Endothelial cell (in vitro differentiated cells): Measurements from ENCODE around the gene BTBD18. TPM values are rescaled to one million over a fixed set of nuclear protein-coding genes. Genes with fewer than 3 reads are reported as not detected.

Source experiments
- DNase-seq: peaks from one replicate; pipeline ENCODE4 v3.0.0; 2021; ENCODE audit warnings: low spot score
- H3K27ac Mint-ChIP-seq: one replicate; pipeline ENCODE4 v1.8.0; 2021; ENCODE audit warnings: mixed read lengths, inconsistent platforms; ENCODE audit not compliant: unreplicated experiment
- H3K27me3 Mint-ChIP-seq: one replicate; pipeline ENCODE4 v1.8.0; 2021; ENCODE audit warnings: mild to moderate bottlenecking, moderate library complexity, mixed read lengths, inconsistent platforms; ENCODE audit not compliant: unreplicated experiment
- H3K36me3 Mint-ChIP-seq: one replicate; pipeline ENCODE4 v1.8.0; 2021; ENCODE audit warnings: mild to moderate bottlenecking, low read depth, mixed read lengths, inconsistent platforms; ENCODE audit not compliant: unreplicated experiment
- H3K4me1 Mint-ChIP-seq: one replicate; pipeline ENCODE4 v1.8.0; 2021; ENCODE audit warnings: mild to moderate bottlenecking, mixed read lengths, inconsistent platforms; ENCODE audit not compliant: unreplicated experiment
- H3K4me3 Mint-ChIP-seq: one replicate; pipeline ENCODE4 v1.8.0; 2021; ENCODE audit warnings: mild to moderate bottlenecking, mixed read lengths, inconsistent platforms; ENCODE audit not compliant: unreplicated experiment
- H3K9me3 Mint-ChIP-seq: one replicate; pipeline ENCODE4 v1.8.0; 2021; ENCODE audit warnings: mixed read lengths, inconsistent platforms; ENCODE audit not compliant: unreplicated experiment
- CTCF ChIP-seq: fragments of 200-600 bp; sonication (generic); IDR thresholded peaks from one replicate; pipeline ENCODE4 v1.5.0; 2021; ENCODE audit warnings: antibody characterized with exemption; ENCODE audit not compliant: unreplicated experiment
- total RNA-seq: library from RNA; stranded (reverse); fragmentation: NEBNext Ultra II Directional; extraction: Animal tissue kit (Norgen Biotek cat#: 25700); gene quantifications from one replicate; pipeline ENCODE4 v1.2.1, GENCODE V29; 2021; ENCODE audit not compliant: unreplicated experiment

Gene BTBD18
- total RNA-seq, 1 donor from 2014 or later = not detected

- Mint-ChIP-seq H3K27ac (no peak overlapping the region), H3K36me3 (peaks cover 43% of the 10 kb centered on the region), H3K4me1 (no peaks in the 10 kb centered on the region), H3K4me3 (no peak overlapping the region), H3K27me3 (no peaks in the 10 kb centered on the region), H3K9me3 (no peaks in the 10 kb centered on the region)
- no peak for TF ChIP-seq CTCF
- DNase-seq = no peak
These were observed 51.2 kb downstream of the BTBD18 start for GRCh38 chr11:57700425-57700824.

- no peak for DNase-seq
- H3K4me3 Mint-ChIP-seq = no peak overlapping the region
- H3K27me3 Mint-ChIP-seq = no peaks in the 10 kb centered on the region
- H3K9me3 Mint-ChIP-seq = no peaks in the 10 kb centered on the region
- no peaks in the 10 kb centered on the region for H3K4me1 Mint-ChIP-seq
- no peak overlapping the region for H3K27ac Mint-ChIP-seq
- H3K36me3 Mint-ChIP-seq = peaks cover 46% of the 10 kb centered on the region
- no peak for TF ChIP-seq CTCF
These were observed 51.8 kb downstream of the BTBD18 start for GRCh38 chr11:57699813-57700212.

- H3K4me3 Mint-ChIP-seq = no peak overlapping the region
- TF ChIP-seq CTCF = no peak
- no peak overlapping the region for H3K27ac Mint-ChIP-seq
- peaks cover 41% of the 10 kb centered on the region for H3K36me3 Mint-ChIP-seq
- DNase-seq = no peak
- H3K9me3 Mint-ChIP-seq = no peaks in the 10 kb centered on the region
- H3K4me1 Mint-ChIP-seq = no peaks in the 10 kb centered on the region
- no peaks in the 10 kb centered on the region for H3K27me3 Mint-ChIP-seq
These were observed 52.7 kb downstream of the BTBD18 start for GRCh38 chr11:57698843-57699365.

Other genes starting within 250 kb of the BTBD18 start
- 10.4 TPM for gene SLC43A1, start 236.1 kb downstream of the BTBD18 start, total RNA-seq
- 60.2 TPM for gene TIMM10, start 221.1 kb downstream of the BTBD18 start, total RNA-seq
- 45.2 TPM for gene SMTNL1, start 214.2 kb downstream of the BTBD18 start, total RNA-seq
- 56.2 TPM for gene UBE2L6, start 184.1 kb downstream of the BTBD18 start, total RNA-seq
- gene SERPING1, start 154.1 kb downstream of the BTBD18 start, total RNA-seq = 347 TPM
- gene YPEL4, start 101.9 kb downstream of the BTBD18 start, total RNA-seq = not detected
- gene CLP1, start 94.1 kb downstream of the BTBD18 start, total RNA-seq = 31.1 TPM
- gene ZDHHC5, start 83.7 kb downstream of the BTBD18 start, total RNA-seq = 78.3 TPM
- gene MED19, start 39.6 kb downstream of the BTBD18 start, total RNA-seq = 20.5 TPM
- 51.0 TPM for gene TMX2, start 39.2 kb downstream of the BTBD18 start, total RNA-seq
- gene SELENOH, start 10.3 kb downstream of the BTBD18 start, total RNA-seq = 210 TPM
- gene CTNND1, start 10.0 kb upstream of the BTBD18 start, total RNA-seq = 350 TPM